ENCODE results near the gene MAPK1. TPM values are rescaled to one million over a fixed set of nuclear protein-coding genes. Genes with fewer than 3 reads are reported as not detected.

The MAPK1 gene
- total and polyA plus RNA-seq, 11 donors = 8.0 to 140 (median 105) TPM

- 47 to 66% (median 57%) methylated on average over 4 of the region's 4 CpGs for WGBS, 4 donors
- H3K4me1 ChIP-seq = peaks cover 4 to 100% (median 84%) of the 10 kb centered on the region in 12 donors
- DNase-seq (no peak), ATAC-seq (peak in 2 of 4 donors; percentile 21 to 44)
- H3K27ac ChIP-seq = peak overlapping the region in 2 of 12 donors; percentile 6 to 10
- intact Hi-C loops (cut with DNase I) = loop anchor here in 4 of 10 donors (5.0 to 10.0 kb wide), 4 partner anchors 43 to 126 kb away; partner anchors contain the start of gene YPEL1 (in 1 of the 4)
- H3K4me3 ChIP-seq = no peak overlapping the region
- H3K27me3 ChIP-seq = no peaks in the 10 kb centered on the region
- no peak for TF ChIP-seq POLR2A (IDR thresholded peaks at IDR 0.05)
- TF ChIP-seq CTCF (IDR thresholded peaks at IDR 0.05) = no peak
- no peaks in the 10 kb centered on the region for H3K36me3 ChIP-seq
- H3K9me3 ChIP-seq = no peaks in the 10 kb centered on the region
Observed at GRCh38 chr22:21860491-21861039, 6.9 kb downstream of the MAPK1 start.

GRCh38 chr22:21858025-21858764 lies 9.2 kb downstream of the MAPK1 start:
- 58 to 64% (median 60%) methylated on average over 4 of the region's 4 CpGs for WGBS, 4 donors
- Histone ChIP-seq H3K4me3 (no peak overlapping the region), H3K4me1 (peaks cover 0 to 100% (median 82%) of the 10 kb centered on the region in 12 donors), H3K9me3 (no peaks in the 10 kb centered on the region), H3K36me3 (no peaks in the 10 kb centered on the region), H3K27ac (peak overlapping the region in 7 of 12 donors; percentile 8 to 40 (median 29)), H3K27me3 (no peaks in the 10 kb centered on the region)
- ATAC-seq (peak in 1 of 4 donors; percentile 23), DNase-seq (no peak)
- intact Hi-C loops (cut with DNase I) = loop anchor here in 1 of 10 donors (10.0 kb wide), 1 partner anchor 53 kb away; no protein-coding TSS in a partner anchor
- no peak for TF ChIP-seq POLR2A (IDR thresholded peaks at IDR 0.05)
- TF ChIP-seq CTCF (IDR thresholded peaks at IDR 0.05) = no peak

GRCh38 chr22:21857481-21857914 lies 9.9 kb downstream of the MAPK1 start:
- no peak overlapping the region for H3K4me3 ChIP-seq
- 57 to 71% (median 64%) methylated on average over 4 of the region's 4 CpGs for WGBS, 4 donors
- H3K27me3 ChIP-seq = no peaks in the 10 kb centered on the region
- no peak for DNase-seq
- peaks cover 0 to 4% (median 0%) of the 10 kb centered on the region in 9 donors for H3K36me3 ChIP-seq
- intact Hi-C loops (cut with DNase I) = loop anchor here in 1 of 10 donors (10.0 kb wide), 1 partner anchor 53 kb away; no protein-coding TSS in a partner anchor
- peaks cover 0 to 98% (median 78%) of the 10 kb centered on the region in 12 donors for H3K4me1 ChIP-seq
- H3K27ac ChIP-seq = peak overlapping the region in 7 of 12 donors; percentile 8 to 40 (median 29)
- no peak for ATAC-seq
- H3K9me3 ChIP-seq = no peaks in the 10 kb centered on the region
- TF ChIP-seq POLR2A (IDR thresholded peaks at IDR 0.05) = no peak
- no peak for TF ChIP-seq CTCF (IDR thresholded peaks at IDR 0.05)

GRCh38 chr22:21856868-21857267 lies 10.6 kb downstream of the MAPK1 start:
- no peak for DNase-seq
- Histone ChIP-seq H3K4me1 (peaks cover 0 to 95% (median 72%) of the 10 kb centered on the region in 12 donors), H3K27ac (no peak overlapping the region), H3K9me3 (no peaks in the 10 kb centered on the region), H3K27me3 (no peaks in the 10 kb centered on the region), H3K36me3 (peaks cover 0 to 8% (median 0%) of the 10 kb centered on the region in 9 donors), H3K4me3 (no peak overlapping the region)
- intact Hi-C loops (cut with DNase I) = loop anchor here in 1 of 10 donors (10.0 kb wide), 1 partner anchor 52 kb away; no protein-coding TSS in a partner anchor
- TF ChIP-seq CTCF (IDR thresholded peaks at IDR 0.05) (no peak), POLR2A (IDR thresholded peaks at IDR 0.05) (no peak)
- WGBS, 4 donors = 83 to 94% (median 93%) methylated on average over 8 of the region's 8 CpGs
- ATAC-seq = no peak

Measured in heart left ventricle (tissue), 16 donors.